GM12872 (cell line): Measurements from ENCODE around the gene SLC12A9.

ENCODE experiments used
- CTCF ChIP-seq: IDR thresholded peaks from 3 replicates; pipeline ENCODE4 v1.5.1; 2011; ENCODE audit warnings: low read depth, mild to moderate bottlenecking, low read length, moderate library complexity; ENCODE audit not compliant: insufficient read depth

SLC12A9 gene

GRCh38 chr7:100824499-100825214 lies 27.9 kb upstream of the SLC12A9 start:
- TF ChIP-seq CTCF, result no peak

GRCh38 chr7:100825215-100825671 lies 27.3 kb upstream of the SLC12A9 start:
- TF ChIP-seq CTCF, result no peak

- no peak for TF ChIP-seq CTCF
These were observed 26.6 kb upstream of the SLC12A9 start for GRCh38 chr7:100825751-100826513.

GRCh38 chr7:100826514-100827329 lies 25.8 kb upstream of the SLC12A9 start:
- no peak for TF ChIP-seq CTCF

- no peak for TF ChIP-seq CTCF
These were observed 24.9 kb upstream of the SLC12A9 start, which contains the start of gene EPHB4 for GRCh38 chr7:100827330-100828226. TSS of gene EPHB4 (minus strand) at chr7:100827523. CDS start at chr7:100827030, 493 bp downstream.

- no peak for TF ChIP-seq CTCF
These were observed 23.3 kb upstream of the SLC12A9 start for GRCh38 chr7:100829150-100829716.
